ENCODE measurements around the gene ANKRD9.

- TF ChIP-seq CTCF (IDR thresholded peaks at IDR 0.05; ENCODE audit: poor library complexity, severe bottlenecking) (no peak), EP300 (conservative IDR thresholded peaks at IDR 0.05; ENCODE audit: poor library complexity, severe bottlenecking) (no peak)
Measured at GRCh38 chr14:102528431-102529170, 19.0 kb upstream of the ANKRD9 start.

Data from neural cell (in vitro differentiated cells).